GM21529 (cell line): ENCODE data around the gene MAK.
"Not testable (repeated sequence)": the region's sequence is repeated elsewhere in the genome, so short reads cannot be mapped to it uniquely, and the experiment has no call there.

Experiments
- ATAC-seq: cut with Tn5 transposase; IDR thresholded peaks from one replicate; pipeline ENCODE4 v1.9.1; 2021; ENCODE audit not compliant: unreplicated experiment

The MAK gene

DNA sequence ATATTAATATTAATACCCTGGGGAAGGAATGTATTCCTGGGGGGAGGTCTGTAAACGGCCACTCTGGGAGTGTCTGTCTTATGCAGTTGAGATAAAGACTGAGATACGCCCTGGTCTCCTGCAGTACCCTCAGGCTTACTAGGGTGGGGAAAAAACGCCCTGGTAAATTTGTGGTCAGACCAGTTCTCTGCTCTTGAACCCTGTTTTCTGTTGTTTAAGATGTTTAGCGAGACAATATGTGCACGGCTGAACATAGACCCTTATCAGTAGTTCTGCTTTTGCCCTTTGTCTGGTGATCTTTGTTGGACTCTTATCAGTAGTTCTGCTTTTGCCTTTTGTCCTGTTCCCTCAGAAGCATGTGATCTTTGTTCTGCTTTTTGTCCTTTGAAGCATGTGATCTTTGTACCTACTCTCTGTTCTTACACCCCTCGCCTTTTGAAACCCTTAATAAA lies 15.5 kb upstream of the MAK start:
- not testable (repeated sequence) for ATAC-seq

DNA sequence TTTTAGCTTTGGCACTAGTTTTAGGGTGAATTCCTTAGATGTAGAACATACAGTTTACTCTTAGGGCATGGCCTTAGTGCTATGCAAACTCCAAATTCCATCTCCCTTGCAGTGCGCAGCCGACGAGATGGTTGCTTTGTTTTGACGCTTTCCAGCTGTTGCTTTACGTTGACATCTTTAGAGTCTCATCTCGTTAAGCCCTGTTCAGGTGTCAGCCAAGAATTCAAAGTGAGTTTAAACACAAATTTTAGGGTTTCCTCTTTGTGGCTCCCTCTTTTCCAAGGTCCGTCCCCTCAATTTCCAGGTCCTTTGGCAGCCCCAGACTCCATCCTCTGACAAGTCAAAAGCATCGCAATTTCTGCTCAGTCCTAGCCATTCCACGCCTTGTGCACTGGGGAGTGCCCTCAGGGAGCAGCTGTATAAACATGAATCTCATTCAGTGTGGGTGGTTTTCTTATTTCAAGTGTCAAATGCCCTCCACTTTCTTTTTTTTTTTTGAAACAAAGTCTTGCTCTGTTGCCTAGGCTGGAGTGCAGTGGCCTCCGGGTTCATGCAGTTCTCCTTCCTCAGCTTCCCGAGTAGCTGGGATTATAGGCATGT lies 14.1 kb upstream of the MAK start:
- no peak for ATAC-seq

GRCh38 chr6:10850728-10851127 lies 12.4 kb upstream of the MAK start:
- ATAC-seq, result no peak

GRCh38 chr6:10849901-10850300 lies 11.6 kb upstream of the MAK start:
- ATAC-seq, result no peak

GRCh38 chr6:10847684-10848083 lies 9.3 kb upstream of the MAK start:
- no peak for ATAC-seq

DNA sequence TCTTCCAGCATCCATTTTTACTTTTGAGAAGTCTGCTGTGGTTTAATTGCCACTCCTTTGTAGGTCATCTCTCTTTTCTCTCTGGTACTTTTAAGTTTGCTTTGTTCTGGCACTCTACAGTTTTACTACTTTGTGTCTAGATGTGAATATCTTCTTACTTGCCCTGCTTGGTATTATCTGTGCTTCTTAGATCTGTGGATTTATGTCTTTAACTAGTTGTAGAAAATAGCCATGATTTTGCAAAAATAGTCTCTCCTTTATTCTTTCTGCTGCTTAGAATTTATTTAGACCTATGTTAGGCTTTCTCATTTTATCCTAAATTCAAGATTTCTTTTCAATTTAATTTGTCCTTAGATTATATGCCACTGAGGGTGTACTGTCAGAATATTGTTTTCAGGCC lies 5.2 kb upstream of the MAK start:
- no peak for ATAC-seq

GRCh38 chr6:10838794-10839333 lies 525 bp upstream of the MAK start:
- ATAC-seq, result peak; percentile 66

GRCh38 chr6:10837622-10837994 lies 731 bp downstream of the MAK start:
- no peak for ATAC-seq

GRCh38 chr6:10837009-10837621 lies 1.2 kb downstream of the MAK start:
- ATAC-seq, result no peak

DNA sequence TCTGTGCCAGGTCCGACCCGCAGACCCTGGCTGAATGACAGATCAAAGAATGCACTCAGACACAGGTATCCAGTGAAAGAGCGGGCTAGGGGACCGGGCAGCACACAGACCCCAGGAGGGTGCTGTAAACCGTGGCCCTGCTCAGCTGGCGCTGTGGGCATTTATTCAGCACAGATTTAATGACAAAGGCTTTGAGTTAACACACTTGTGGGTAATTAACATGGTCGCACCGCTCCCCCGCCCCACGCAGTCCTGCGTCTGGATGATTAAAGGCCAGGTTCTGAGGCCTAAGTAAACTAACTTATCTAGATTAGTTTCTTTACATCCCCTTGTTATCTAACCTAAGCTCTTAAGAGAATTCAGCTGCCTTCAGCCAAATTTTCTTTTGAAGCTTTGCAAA lies 3.5 kb downstream of the MAK start:
- ATAC-seq, result no peak

GRCh38 chr6:10831609-10832008 lies 6.7 kb downstream of the MAK start:
- no peak for ATAC-seq

DNA sequence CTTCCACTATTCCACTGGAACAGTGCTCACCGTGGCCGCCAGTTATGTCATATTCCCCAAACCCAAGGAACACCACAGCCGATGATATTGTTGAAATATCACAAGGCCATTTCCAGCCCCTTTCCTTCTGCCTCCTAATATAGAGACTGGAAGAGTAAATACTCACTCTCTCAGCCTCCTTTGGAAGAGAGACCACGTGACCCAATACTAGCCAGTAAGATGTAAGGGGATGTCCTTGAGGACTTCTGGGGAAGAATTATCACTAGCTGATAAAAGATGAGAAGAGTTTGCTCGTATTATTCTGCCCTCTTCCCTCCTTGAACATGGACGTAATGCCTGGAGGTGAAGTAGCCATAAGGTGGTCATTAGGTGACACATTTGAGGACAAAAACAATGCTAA lies 13.5 kb downstream of the MAK start:
- no peak for ATAC-seq

DNA sequence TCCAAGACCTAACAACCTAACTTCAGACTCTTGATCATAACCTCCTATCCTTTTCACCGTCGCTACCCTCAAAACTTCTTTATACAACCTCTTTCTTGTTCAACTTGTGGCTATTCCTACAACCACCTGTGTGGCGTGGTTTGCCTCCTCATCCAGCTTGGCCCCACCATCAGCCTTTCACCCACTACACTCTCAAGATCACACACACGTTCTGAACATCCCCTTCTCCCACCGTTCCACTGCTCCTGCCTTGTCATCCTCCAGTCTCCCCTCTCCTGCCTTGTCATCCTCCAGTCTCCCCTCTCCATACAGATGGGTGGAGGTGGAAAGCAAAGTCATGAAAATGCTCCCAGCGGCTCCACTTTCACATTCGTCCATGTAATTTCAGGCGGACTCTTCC lies 14.0 kb downstream of the MAK start:
- no peak for ATAC-seq

DNA sequence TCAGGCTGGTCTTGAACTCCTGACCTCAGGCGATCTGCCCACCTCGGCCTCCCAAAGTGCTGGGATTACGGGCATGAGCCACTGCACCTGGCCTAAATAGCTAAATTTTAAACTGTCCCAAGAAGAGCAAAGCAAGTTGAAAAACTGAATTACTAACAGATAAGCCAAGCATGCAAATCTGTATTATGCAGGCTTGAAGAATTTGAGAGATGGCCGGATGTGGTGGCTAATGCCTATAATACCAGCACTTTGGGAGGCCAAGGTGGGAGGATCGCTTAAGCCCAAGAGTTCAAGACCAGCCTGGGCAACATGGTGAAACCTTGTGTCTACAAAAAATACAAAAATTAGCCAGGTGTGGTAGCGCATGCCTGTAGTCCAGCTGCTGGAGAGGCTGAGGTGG lies 24.2 kb downstream of the MAK start:
- not testable (repeated sequence) for ATAC-seq

GRCh38 chr6:10809098-10809497 lies 29.2 kb downstream of the MAK start:
- ATAC-seq, result no peak

- ATAC-seq, result no peak
Observed at GRCh38 chr6:10808376-10808775, 30.0 kb downstream of the MAK start.

DNA sequence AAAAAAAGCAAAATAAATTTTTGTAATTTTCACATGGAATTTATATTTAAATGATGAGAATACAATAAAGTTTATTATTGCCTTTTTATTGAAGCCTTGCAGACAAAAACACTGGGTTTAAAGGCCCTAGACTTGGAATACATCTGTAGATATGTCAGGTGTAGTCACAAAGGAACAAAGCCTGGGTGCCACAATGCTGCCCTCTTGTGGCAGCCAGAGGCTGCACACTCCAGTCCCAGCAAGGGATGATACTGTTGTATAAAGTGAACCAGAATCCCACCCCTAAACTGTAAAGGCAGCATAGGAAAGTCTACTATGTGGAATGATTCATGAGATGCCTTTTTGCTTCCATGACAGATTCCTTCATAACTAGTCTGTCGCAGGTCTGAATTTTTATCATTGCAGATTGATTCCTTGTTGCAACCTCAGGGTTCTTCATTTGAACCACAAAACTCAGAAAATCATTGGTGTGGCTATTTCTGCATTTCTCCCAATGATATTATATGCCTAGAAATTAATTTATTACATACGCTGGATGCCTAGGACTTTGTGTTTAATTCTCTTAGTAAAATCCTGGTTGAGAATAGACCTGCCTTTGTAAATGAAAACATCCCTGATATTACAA lies 37.0 kb downstream of the MAK start:
- peak; percentile 100 for ATAC-seq

- no peak for ATAC-seq
Observed at GRCh38 chr6:10800810-10801209, 37.5 kb downstream of the MAK start.

- ATAC-seq, result no peak
Observed at GRCh38 chr6:10794239-10794638, 44.1 kb downstream of the MAK start.

DNA sequence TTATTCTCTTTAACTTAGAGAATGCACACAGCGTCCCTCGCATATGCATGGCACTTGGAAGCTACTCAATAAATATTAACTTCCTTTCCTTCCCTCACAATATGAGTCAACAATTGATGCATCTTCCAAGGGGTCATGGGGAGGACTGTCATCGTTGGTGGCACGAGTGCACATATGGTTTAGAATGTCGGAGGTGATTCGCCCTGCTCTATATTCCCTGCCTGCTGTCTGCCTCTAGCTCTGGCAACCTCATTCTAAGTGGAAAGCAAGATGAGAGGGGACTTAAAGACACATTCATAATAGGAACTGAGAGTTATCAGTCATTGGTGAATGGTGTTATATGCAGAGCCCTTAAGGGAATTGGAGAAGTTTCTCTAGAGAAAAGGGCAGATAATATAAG lies 44.6 kb downstream of the MAK start:
- ATAC-seq, result no peak

- no peak for ATAC-seq
Observed at GRCh38 chr6:10793035-10793434, 45.3 kb downstream of the MAK start.

- no peak for ATAC-seq
Observed at GRCh38 chr6:10792101-10792500, 46.2 kb downstream of the MAK start.
